Smooth muscle cell of the brain vasculature (primary cell): ENCODE measurements around the gene PALM3.
"Not testable (repeated sequence)": the region's sequence is repeated elsewhere in the genome, so short reads cannot be mapped to it uniquely, and the experiment has no call there.

ENCODE experiments used
- DNase-seq: peaks from one replicate; pipeline ENCODE4 v3.0.0-alpha.2; 2012; ENCODE audit warnings: low read depth, low spot score

Gene PALM3

DNA sequence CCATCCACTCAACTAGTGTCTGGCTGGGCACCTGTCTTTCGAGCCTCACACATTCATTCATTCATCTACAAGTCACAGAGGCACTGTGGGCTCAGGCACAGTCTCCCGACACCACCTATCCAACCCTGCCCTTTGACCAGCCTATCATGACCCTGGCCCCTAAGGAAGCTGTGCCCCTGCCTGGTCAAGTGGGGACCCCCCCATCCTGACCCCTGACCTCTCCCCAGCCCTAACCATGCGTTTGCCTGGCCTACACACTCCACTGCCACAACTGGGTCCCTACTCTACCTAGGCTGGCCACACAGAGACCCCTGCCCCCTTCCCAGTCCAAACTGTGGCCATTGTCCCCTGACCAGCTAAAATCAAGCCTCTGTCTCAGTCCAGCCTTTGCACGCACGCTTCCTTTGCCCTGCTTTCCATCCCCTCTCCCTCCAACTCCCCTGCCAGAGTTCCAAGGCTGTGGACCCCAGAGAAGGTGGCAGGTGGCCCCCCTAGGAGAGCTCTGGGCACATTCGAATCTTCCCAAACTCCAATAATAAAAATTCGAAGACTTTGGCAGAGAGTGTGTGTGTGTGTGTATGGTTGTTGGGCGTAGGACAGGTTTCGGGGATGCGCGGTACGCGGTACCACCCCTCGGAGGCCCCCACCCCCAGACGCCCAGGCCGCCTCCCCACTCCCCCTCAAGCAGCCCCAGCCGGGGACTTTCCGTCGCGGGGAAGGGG is 30.7 kb downstream of the PALM3 start:
- no peak for DNase-seq

DNA sequence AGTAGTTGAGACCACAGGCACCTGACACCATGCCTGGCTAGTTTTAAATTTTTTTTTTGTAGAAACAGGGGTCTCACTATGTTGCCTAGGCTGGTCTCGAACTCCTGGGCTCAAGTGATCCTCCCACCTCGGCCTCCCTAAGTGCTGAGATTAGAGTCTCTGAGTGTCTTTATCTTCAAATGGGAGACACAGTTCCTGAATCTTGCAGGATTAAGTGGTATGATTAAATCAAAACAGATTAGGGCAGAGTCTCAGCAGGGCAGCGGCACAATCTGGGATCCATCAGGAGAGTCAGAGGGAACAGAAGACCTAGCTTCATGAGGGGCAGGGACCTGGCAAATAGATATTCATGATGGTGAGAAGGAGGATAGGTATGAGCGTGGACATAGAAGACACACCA is 33.0 kb downstream of the PALM3 start:
- no peak for DNase-seq

DNA sequence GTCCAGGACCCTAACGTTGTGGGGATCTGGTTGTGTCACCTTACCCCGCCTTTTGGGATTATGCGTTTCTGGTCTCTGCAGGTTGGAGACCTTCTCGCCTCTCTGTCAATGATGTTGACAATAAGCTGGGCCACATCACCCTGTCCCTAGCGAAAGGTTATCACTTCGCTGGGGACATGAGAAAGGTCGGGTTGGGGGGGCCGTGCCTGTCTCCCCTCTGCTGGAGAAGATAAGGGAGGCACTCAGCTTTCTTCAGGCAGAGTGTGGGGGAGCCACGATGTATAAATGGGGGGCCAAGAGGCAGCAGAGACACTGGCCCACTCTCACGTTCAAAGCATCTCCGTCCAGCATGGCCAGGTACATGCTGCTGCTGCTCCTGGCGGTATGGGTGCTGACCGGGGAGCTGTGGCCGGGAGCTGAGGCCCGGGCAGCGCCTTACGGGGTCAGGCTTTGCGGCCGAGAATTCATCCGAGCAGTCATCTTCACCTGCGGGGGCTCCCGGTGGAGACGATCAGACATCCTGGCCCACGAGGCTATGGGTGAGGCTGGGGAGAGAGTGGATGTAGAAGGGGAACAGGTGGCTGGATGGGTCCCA is 33.9 kb downstream of the PALM3 start, which contains the start of gene RLN3:
Gene RLN3, plus strand, starts transcription at position 293 of the 595 bp plus-strand sequence. Its CDS starts 57 bp downstream, at position 350.
- no peak for DNase-seq

DNA sequence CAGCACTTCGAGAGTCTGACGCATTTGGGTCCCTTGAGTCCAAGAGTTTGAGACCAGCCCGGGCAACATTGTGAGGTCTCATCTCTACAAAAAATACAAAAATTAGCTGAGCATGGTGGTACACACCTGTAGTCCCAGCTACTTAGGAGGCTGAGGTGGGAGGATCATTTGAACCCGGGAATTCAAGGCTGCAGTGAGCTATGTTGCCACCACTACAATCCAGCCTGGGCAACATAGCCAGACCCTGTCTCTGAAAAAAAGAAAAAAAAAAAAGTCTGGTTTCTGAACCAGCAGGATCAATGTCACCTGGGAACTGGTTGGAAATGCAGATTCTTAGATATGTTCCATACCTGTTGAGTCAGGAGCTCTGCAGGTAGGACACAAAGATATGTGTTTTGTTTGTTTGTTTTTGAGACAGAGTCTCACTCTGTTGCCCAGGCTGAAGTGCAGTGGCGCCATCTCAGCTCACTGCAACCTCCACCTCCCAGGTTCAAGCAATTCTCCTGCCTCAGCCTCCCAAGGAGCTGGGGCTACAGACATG is 35.2 kb downstream of the PALM3 start:
- DNase-seq, result not testable (repeated sequence)

DNA sequence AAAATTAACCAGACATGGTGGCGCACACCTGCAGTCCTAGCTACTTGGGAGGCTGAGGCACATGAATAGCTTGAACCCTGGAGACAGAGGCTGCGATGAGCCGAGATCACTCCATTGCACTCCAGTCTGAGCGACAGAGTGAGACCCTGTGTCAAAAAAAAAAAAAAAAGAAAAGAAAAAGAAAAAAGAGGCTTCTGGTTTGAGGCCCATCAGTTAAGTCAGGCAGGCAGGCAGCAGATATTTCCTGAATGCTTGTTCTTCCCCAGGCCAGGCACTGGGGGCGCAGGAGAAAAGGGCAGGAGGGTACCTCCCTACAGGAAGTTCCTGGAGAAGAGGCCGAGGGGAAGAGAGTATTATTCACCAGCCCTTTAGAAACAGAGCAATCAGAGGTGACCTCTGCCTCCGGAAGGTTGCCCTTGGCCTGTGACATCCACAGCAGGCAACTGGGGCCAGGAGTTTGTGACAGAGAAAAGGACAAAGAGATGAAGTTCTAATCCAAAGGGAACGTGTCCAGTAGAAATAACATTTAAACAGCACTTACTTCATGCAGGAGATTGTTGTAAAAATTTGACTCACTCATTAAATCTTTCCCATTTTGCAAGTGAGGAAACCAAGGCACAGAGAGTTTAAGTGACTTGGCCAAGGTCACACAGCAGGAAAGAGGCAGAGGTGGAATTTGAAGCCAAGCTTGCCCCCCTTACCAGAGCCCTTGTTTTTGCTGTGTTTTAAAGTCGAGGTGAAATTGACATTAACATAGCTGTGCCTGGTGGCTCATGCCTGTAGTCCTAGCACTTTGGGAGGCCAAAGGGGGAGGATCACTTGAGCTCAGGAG is 38.3 kb downstream of the PALM3 start:
- DNase-seq, result no peak

DNA sequence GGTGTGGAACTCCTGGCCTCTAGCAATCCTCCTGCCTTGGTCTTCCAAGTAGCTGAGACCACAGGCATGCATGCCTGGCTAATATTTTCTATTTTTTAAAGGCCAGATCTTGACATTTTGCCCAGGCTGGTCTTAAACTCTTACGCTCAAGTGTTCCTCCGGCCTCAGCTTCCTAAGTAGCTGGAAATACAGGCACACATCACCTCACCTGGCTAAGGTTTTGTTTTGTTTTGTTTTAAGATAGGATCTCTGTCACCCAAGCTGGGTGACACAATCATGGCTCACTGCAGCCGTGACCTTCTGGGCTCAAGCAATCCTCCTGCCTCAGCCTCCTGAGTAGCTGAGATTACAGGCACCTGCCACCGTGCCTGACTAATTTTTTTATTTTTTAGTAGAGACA is 39.4 kb downstream of the PALM3 start:
- DNase-seq, result no peak

DNA sequence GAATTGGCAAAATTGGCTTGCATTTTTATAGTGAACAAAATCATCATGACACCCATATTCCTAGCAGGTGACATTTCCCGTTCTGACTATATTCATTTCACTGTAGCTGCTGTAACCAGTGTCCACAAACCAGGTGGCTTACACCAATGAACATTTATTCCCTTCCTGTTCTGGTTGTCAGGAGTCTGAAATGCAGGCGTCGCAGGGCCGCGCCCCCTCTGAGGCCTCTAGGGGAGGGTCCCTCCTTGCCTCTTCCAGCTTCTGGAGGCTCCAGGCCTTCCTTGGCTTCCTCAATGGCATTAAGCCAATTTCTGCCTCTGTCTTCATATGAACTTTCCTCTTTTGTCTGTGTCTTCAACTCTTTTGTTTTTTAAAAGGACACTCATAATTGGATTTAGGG is 40.4 kb downstream of the PALM3 start:
- no peak for DNase-seq

DNA sequence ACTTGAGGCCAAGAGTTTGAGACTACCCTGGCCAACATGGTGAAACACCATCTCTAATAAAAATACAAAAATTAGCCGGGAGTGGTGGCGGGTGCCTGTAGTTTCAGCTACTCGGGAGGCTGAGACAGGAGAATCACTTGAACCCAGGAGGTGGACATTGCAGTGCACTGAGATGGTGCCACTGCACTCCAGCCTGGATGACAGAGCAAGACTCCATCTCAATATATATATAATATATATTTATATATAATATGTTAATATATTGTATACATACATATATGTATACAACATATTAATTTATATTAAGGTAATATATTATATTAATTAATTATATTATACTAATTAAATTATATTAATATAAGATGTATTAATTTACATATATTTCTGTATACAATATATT is 42.1 kb downstream of the PALM3 start:
- DNase-seq, result not testable (repeated sequence)

DNA sequence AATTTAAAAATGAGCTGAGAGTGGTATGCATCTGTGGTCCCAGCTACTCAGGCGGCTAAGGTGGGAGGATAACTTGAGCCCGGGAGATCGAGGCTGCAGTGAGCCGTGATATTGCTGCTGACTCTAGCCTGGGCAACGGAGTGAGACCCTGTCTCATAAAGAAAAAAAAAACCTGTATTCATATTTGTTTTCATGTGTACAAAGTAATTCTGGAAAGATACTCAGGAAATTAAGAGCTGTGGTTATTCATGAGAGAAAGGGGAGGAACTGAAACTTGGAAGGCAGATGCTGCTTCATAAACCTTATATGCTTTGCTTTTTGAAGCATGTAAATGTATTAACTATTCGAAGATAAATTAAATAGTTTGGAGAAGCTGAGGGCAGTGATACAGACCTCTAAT is 42.8 kb downstream of the PALM3 start:
- DNase-seq, result no peak

DNA sequence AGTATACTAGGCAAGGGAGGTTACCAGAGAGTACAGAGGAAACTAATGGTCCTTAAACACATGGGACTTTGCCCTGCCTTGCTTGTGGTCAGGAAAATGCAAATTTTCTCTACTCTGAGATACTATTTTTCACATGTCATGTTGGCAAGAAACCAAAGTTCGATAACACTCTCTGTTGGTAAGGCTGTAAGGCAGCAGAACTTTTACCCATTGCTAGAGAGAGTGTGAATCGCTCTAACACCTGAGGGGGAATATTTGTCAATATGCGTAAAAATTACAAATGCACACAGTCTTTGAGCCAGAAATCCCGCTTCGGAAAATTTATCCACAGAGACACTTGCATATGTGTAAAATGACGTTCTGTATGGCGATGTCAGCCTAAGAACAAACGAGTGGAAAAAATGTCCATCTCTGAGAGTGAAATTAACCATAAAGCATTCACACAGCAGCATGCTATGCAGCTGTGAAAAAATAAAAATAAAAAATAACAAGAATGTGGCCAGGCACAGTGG is 46.3 kb downstream of the PALM3 start:
- no peak for DNase-seq

DNA sequence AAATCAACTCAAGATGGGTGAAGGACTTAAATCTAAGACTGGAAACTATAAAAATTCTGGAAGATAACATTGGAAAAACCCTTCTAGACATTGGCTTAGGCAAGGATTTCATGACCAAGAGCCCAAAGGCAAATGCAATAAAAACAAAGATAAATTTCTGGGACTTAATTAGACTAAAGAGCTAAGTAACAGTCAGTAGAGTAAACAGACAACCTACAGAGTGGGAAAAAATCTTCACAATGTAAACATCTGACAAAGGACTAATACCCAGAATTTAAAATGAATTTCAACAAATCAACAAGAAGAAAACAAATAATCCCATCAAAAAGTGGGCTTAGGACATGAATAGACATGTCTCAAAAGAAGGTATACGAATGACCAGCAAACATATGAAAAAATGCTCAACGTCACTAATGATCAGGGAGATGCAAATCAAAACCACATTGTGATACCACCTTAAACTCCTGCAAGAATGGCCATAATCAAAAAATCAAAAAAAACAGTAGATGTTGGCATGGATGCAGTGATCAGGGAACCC is 49.4 kb downstream of the PALM3 start:
- DNase-seq, result no peak

DNA sequence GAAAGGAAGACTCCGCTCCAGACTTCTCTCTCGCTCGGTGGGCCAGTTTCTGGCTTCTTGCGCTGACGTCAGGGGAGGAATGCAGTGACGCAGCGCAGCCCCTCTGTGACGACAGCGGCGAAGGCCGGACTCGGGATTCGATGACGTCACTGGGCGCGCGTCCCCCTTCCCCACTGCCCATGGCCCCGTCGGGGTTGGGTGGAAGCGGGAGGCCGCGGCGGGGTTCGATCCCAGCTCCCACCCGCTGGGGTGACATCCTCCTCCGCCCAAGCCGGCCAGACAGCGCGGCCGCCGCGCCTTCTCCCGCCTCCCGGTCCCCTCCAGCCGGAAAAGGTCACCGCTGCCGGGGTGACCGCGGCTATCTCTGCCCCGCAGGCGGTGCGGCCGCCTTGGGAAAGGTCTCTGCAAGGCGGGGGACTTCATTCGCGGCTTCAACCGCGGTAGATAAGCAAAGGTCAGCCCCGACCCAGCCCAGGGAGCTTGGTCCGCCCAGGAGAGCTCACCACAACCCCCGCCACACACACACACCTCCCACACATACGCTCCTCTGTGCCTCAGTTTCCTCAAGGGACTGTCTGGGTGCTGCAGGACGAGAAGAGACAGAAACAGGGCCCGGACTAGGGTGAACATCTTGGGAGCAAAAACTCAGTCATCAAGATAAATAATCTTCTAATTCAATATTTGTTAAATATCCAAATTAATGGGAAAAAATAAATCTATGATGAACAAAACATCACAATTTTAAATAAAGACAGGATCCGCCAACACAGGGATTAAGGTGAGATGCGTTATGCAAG is 54.9 kb downstream of the PALM3 start:
- no peak for DNase-seq

DNA sequence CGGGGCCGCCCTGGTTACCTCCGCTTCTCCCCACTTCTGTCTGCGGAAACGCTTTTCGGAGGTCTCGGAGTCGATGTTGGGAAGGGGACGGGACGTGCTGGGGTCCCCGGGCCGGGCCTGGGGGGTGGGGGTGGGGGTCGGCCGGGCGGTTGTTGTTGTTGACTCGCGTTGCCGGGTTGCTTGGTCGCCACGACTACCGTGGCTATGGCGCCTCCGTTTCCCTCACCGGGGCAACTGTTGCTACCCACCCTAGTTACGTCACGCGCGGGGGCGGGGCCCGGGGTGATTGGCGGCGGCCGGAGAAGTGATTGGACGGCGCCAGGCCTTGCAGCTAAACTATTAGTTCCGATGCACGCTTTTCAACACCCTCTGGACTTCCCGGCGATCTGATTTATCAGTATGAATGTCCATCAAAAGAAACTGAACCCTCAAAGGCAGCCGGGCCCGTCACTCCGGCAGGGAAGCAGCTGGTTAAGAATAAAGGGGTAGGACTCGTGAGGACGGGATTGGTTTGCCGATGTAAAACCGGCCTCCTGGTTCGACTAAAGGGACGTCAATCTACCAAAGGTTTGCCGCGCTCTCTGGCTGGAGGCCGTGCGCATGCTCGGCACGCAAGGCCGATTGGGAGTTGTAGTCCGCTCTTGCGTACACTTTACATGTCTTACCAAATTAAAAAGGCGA is 55.7 kb downstream of the PALM3 start, which contains the start of gene RFX1:
Gene RFX1, minus strand, starts transcription at position 236 of the 681 bp plus-strand sequence. CDS start 12,477 bp downstream, outside the sequence.
- DNase-seq, result peak; percentile 100

DNA sequence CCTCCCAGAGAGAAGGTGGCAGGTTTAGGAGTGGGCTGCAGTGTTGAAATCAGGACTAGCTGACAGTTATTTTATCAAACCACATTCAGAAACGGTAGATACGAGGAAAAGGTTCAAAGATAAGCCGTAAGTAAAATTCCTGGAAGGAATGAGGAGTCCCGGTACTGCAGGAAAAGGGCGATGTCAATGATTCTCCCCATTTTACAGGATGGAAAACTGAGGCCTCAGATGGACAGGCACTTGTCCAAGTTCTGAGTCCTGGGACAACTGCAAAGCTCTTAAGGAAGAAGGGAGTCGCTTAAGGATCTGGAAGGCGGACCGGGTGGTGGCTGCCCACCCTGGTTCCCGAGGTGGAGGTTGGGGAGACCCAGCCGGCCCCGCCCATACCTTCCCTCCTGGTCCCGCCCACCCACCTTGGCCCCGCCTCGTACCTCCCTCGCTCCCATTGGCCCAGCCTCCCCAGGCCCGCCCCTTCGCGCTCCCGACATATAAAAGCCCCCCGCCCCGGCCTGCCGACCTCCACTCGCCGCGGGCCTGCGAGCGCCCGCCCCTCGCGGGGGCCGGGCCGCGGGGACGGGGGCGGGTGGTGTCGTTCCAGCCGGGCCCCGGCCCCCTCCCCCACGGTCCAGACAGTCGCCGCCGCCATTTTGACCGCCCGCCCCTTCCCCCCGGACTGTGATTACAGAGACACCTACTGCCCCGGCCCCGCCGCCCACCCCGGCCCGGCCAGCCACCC is 56.4 kb downstream of the PALM3 start:
- DNase-seq, result peak; percentile 40

DNA sequence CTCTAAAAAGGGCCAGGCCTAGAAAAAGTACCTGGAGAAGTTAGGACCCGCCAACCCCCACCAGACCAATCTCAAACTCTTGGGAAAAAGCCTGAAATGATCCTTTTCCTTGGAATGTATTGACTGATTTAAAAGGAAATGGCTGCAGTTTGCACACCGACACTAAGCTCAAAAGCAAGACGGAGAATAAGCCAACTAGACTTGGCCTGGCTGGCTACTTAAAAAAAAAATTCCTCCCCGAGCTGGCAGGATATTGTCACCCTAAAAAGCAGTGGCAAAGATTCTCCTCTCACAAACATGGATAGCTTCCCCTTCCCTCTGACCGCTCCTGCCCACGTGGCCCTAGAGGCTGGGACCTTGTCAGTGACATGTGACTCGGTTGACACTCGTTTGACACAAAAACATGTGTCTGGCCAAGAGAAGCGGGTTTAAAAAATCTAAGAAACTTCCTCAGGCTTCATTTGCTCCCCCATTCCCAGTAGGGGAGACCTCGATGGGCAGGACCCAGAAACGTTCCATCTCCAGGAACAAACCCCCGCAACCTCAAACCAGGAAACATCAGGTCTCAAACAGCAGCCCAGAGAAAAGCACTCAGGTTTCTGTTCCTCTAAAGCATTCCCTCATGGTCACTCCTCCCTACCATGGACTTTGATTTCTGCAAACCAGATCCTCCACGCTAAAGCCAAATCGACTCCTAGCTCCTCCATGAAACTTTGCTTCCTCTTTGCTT is 57.1 kb downstream of the PALM3 start:
- DNase-seq, result no peak
